Neuron (in vitro differentiated cells): Measurements from ENCODE around the gene FCER2.

Source experiments
- H2AFZ ChIP-seq: one replicate; pipeline ENCODE4 v1.6.1; 2013; ENCODE audit warnings: low read depth, mild to moderate bottlenecking, inconsistent platforms, low read length, moderate library complexity
- H3K27me3 ChIP-seq: one replicate; pipeline ENCODE4 v1.6.1; 2013; ENCODE audit warnings: low read length; ENCODE audit not compliant: insufficient read depth
- H3K36me3 ChIP-seq: one replicate; pipeline ENCODE4 v1.6.1; 2013; ENCODE audit warnings: low read length; ENCODE audit not compliant: insufficient read depth
- H3K4me1 ChIP-seq: one replicate; pipeline ENCODE4 v1.6.1; 2013; ENCODE audit warnings: low read length; ENCODE audit not compliant: insufficient read depth
- H3K4me3 ChIP-seq: 2 replicates; pipeline ENCODE4 v1.5.1; 2013; ENCODE audit warnings: mild to moderate bottlenecking, low read length, moderate library complexity
- H3K9me3 ChIP-seq: one replicate; pipeline ENCODE4 v1.6.1; 2013; ENCODE audit warnings: low read length

FCER2 gene

DNA sequence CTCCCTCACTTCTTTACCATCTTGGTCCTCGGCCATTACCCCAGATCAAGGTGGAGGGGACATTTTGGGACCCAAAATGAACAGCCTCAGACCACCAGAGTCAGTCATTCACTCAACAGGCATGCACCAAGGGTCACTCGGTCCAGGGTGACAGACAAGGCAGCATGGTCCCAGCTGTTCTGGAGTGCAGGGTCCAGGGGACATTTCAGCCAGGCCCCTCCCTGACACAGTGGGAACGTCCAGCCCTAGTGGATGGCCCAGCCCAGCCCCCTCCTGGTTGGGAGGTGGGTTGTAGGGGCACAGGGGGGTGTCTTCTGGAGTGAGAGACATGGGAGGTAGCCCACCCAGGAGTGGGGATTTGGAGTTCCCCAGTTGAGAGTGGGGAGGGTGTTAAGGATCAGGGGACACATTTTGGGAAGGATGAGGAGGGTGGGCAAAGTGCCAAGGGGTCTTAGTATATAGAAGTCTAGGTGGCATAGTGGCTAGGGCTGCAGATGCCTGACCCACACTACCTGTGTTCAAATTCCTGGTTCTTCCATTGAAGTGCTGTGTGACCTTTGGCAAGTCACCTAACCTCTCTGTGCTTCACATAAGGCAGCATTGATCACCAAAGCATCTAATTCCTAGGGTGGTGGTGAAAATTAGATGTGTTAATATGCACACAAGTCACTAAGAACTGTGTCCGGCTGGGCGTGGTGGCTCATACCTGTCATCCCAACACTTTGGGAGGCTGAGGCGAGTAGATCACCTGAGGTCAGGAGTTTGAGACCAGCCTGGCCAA, 2.5 kb upstream of the FCER2 start:
- Histone ChIP-seq H2AFZ (no peak overlapping the region), H3K9me3 (peaks cover 1% of the 10 kb centered on the region), H3K4me3 (no peak overlapping the region), H3K27me3 (peaks cover 4% of the 10 kb centered on the region), H3K4me1 (no peaks in the 10 kb centered on the region), H3K36me3 (no peaks in the 10 kb centered on the region)

DNA sequence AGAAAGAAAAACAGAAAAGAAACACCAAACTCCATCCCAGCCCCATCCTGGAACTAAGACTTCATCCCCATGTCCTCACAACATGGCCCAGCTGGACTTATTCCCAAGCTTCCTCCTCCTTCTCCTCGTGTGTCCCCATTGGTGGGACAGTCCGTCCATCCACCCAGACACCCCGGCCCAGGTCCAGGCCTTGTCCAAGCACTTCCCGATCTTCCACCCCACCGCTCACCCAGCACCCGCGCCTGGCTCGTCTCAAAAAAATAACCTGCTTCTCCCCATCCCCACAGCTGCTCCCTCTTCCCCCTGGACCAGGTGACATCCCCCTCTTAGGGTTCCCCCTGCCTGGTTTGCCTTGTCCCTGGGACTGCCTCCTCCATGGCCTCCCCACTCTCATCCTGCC, 1.4 kb upstream of the FCER2 start:
- no peak overlapping the region for H3K4me3 ChIP-seq
- peaks cover 4% of the 10 kb centered on the region for H3K27me3 ChIP-seq
- H3K36me3 ChIP-seq: no peaks in the 10 kb centered on the region
- H2AFZ ChIP-seq: no peak overlapping the region
- H3K9me3 ChIP-seq: peaks cover 1% of the 10 kb centered on the region
- no peaks in the 10 kb centered on the region for H3K4me1 ChIP-seq

GRCh38 chr19:7701049-7701653, 780 bp downstream of the FCER2 start:
- Histone ChIP-seq H3K36me3 (no peaks in the 10 kb centered on the region), H2AFZ (no peak overlapping the region), H3K9me3 (peaks cover 1% of the 10 kb centered on the region), H3K27me3 (no peaks in the 10 kb centered on the region), H3K4me1 (no peaks in the 10 kb centered on the region), H3K4me3 (no peak overlapping the region)

- Histone ChIP-seq H3K4me3 (no peak overlapping the region), H3K36me3 (no peaks in the 10 kb centered on the region), H3K4me1 (no peaks in the 10 kb centered on the region), H3K27me3 (no peaks in the 10 kb centered on the region), H3K9me3 (peaks cover 1% of the 10 kb centered on the region), H2AFZ (no peak overlapping the region)
Measured at GRCh38 chr19:7699417-7700401, 2.2 kb downstream of the FCER2 start.

- H3K36me3 ChIP-seq: no peaks in the 10 kb centered on the region
- H3K9me3 ChIP-seq: peaks cover 1% of the 10 kb centered on the region
- H3K27me3 ChIP-seq: no peaks in the 10 kb centered on the region
- H3K4me3 ChIP-seq: no peak overlapping the region
- no peak overlapping the region for H2AFZ ChIP-seq
- H3K4me1 ChIP-seq: no peaks in the 10 kb centered on the region
Measured at GRCh38 chr19:7699003-7699402, 2.9 kb downstream of the FCER2 start.

- H3K4me3 ChIP-seq: no peak overlapping the region
- H2AFZ ChIP-seq: no peak overlapping the region
- no peaks in the 10 kb centered on the region for H3K4me1 ChIP-seq
- peaks cover 1% of the 10 kb centered on the region for H3K9me3 ChIP-seq
- no peaks in the 10 kb centered on the region for H3K36me3 ChIP-seq
- no peaks in the 10 kb centered on the region for H3K27me3 ChIP-seq
Measured at GRCh38 chr19:7698583-7698982, 3.3 kb downstream of the FCER2 start.

DNA sequence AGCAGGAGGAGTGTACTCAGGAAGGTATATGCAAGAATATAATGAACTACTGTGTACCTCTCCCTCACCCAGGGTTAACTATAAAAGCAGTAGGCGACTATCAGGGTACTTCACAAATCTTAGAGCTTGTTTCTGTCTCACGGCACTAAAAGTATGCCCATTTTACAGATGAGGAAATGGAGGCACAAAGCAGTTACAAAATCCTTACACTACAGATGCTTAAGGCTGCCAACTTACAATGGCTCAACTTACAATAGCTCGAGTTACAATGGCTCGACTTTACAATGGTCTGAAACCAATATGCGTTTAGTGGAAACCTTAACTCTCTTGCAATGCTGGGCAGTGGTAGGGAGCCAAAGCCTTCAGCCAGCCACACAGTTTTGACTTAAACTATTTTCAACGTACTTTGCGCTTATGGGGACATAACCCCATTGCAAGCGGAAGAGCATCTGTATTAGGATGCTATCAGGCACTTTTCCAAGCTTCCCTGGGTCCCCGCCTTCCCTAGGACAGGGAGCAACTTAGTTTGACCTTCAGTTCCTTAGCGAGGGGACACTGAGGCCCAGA, 4.1 kb downstream of the FCER2 start:
- Histone ChIP-seq H3K4me1 (no peaks in the 10 kb centered on the region), H3K36me3 (no peaks in the 10 kb centered on the region), H2AFZ (no peak overlapping the region), H3K27me3 (no peaks in the 10 kb centered on the region), H3K4me3 (no peak overlapping the region), H3K9me3 (peaks cover 1% of the 10 kb centered on the region)

DNA sequence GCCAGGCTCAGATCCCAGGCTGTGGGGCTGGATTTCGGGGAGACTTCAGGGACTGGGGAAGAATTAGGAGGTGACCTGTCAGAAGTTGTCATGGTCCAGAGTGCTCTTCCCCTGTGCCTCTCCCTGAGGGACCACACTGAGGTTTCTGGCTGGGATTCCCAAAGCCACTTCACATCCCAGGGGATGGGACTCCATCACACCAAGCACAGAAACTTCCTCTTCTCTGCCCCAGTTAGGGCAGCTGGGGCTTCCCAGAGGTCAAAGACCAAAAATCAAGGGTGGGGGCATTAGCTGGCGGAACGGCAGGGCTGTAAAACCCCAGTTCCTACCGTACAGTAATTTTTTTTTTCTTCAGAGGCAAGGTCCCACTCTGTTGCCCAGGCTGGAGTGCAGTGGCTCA, 7.4 kb downstream of the FCER2 start:
- H3K36me3 ChIP-seq: no peaks in the 10 kb centered on the region
- no peak overlapping the region for H3K4me3 ChIP-seq
- no peaks in the 10 kb centered on the region for H3K27me3 ChIP-seq
- no peak overlapping the region for H2AFZ ChIP-seq
- H3K4me1 ChIP-seq: no peaks in the 10 kb centered on the region
- H3K9me3 ChIP-seq: peaks cover 1% of the 10 kb centered on the region

DNA sequence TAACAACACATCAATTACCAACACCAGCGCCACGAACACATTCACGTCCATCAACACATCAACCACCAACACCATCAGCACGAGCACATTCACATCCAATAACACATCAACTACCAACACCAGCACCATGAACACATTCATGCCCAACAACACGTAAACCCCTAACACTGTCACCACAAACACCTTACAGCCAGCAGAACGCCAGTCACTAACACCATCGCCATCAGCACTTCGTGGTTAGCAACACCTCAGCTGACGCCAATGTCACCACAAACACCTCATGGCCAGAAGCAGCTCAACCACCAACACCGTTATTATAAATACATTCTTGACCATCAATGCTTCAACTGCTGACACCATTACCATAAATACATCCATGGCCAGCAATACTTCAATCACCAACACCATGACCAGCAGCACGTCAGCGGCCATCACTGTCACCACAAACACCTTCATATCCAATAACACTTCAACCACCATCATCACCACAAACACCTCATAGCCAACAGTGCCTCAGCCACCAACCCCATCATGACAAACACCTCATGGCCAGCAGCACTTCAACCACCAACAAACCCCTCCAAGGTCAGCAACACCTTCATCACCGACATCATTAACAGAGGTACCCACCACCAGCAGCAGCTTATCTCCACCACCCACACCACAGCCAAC, 9.4 kb downstream of the FCER2 start:
- Histone ChIP-seq H3K27me3 (no peaks in the 10 kb centered on the region), H3K36me3 (no peaks in the 10 kb centered on the region), H3K4me3 (no peak overlapping the region), H3K9me3 (peaks cover 1% of the 10 kb centered on the region), H2AFZ (no peak overlapping the region), H3K4me1 (no peaks in the 10 kb centered on the region)

- Histone ChIP-seq H2AFZ (no peak overlapping the region), H3K9me3 (peaks cover 1% of the 10 kb centered on the region), H3K36me3 (no peaks in the 10 kb centered on the region), H3K4me3 (no peak overlapping the region), H3K27me3 (no peaks in the 10 kb centered on the region), H3K4me1 (no peaks in the 10 kb centered on the region)
Measured at GRCh38 chr19:7691497-7691896, 10.4 kb downstream of the FCER2 start.

- H3K36me3 ChIP-seq: no peaks in the 10 kb centered on the region
- H3K4me1 ChIP-seq: no peaks in the 10 kb centered on the region
- H3K9me3 ChIP-seq: peaks cover 1% of the 10 kb centered on the region
- H2AFZ ChIP-seq: no peak overlapping the region
- no peak overlapping the region for H3K4me3 ChIP-seq
- H3K27me3 ChIP-seq: no peaks in the 10 kb centered on the region
Measured at GRCh38 chr19:7690779-7691258, 11.1 kb downstream of the FCER2 start.

GRCh38 chr19:7689165-7689564, 12.8 kb downstream of the FCER2 start:
- H3K4me1 ChIP-seq: no peaks in the 10 kb centered on the region
- H3K27me3 ChIP-seq: no peaks in the 10 kb centered on the region

More at GRCh38 chr19:7689165-7689564, 12.8 kb downstream of the FCER2 start:
- no peak overlapping the region for H3K4me3 ChIP-seq
- no peaks in the 10 kb centered on the region for H3K36me3 ChIP-seq
- peaks cover 1% of the 10 kb centered on the region for H3K9me3 ChIP-seq
- H2AFZ ChIP-seq: no peak overlapping the region
